Mesenchymal stem cell (in vitro differentiated cells and primary cell): Measurements from ENCODE around the gene OR6V1. TPM values are rescaled to one million over a fixed set of nuclear protein-coding genes. Genes with fewer than 3 reads are reported as not detected.
A peak's percentile ranks its signal among the peaks of the same experiment; 100 is the strongest.

ENCODE experiments used
- DNase-seq: peaks from one replicate; pipeline ENCODE4 v3.0.0-alpha.2; 2013
- H2AFZ ChIP-seq: one replicate; pipeline ENCODE4 v1.6.1; 2013; ENCODE audit warnings: low read depth, mild to moderate bottlenecking, control low read depth, inconsistent platforms, low read length, moderate library complexity
- H2AK5ac ChIP-seq: 2 replicates; pipeline ENCODE4 v1.6.1; 2013; ENCODE audit warnings: low read length, moderate library complexity, mild to moderate bottlenecking, inconsistent platforms; ENCODE audit not compliant: severe bottlenecking
- H2BK120ac ChIP-seq: one replicate; pipeline ENCODE4 v1.6.1; 2013; ENCODE audit warnings: low read depth, mild to moderate bottlenecking, inconsistent platforms, low read length, moderate library complexity
- H2BK12ac ChIP-seq, 2 experiments: one replicate each; pipeline ENCODE4 v1.6.1; 2013; ENCODE audit warnings: inconsistent platforms in 2 of 2, low read length in 2 of 2, mild to moderate bottlenecking in 2 of 2, moderate library complexity in 2 of 2, control low read depth in 1 of 2
- H2BK15ac ChIP-seq: one replicate; pipeline ENCODE4 v1.6.1; 2013; ENCODE audit warnings: mild to moderate bottlenecking, low read depth, inconsistent platforms; ENCODE audit not compliant: poor library complexity, severe bottlenecking
- H2BK5ac ChIP-seq: 2 replicates; pipeline ENCODE4 v1.6.1; 2013; ENCODE audit warnings: low read depth, mild to moderate bottlenecking, low read length, control low read depth, inconsistent platforms; ENCODE audit not compliant: poor library complexity, severe bottlenecking
- H3K14ac ChIP-seq, 2 experiments: one replicate each; pipeline ENCODE4 v1.6.1; 2013; ENCODE audit warnings: inconsistent platforms in 2 of 2, low read length in 2 of 2, control low read depth in 1 of 2, mild to moderate bottlenecking in 1 of 2, moderate library complexity in 1 of 2
- H3K18ac ChIP-seq, 2 experiments: one replicate each; pipeline ENCODE4 v1.6.1; 2013; ENCODE audit warnings: inconsistent platforms in 2 of 2, low read length in 2 of 2, control low read depth in 1 of 2, low read depth in 1 of 2, mild to moderate bottlenecking in 1 of 2
- H3K23ac ChIP-seq, 2 experiments: one replicate each; pipeline ENCODE4 v1.6.1; 2013; ENCODE audit warnings: inconsistent platforms in 2 of 2, low read length in 2 of 2, mild to moderate bottlenecking in 2 of 2, moderate library complexity in 2 of 2, control low read depth in 1 of 2
- H3K27ac ChIP-seq: 2 replicates; pipeline ENCODE4 v1.5.1; 2013; ENCODE audit warnings: mild to moderate bottlenecking, moderate library complexity, low read length, control low read depth, inconsistent platforms; ENCODE audit not compliant: poor library complexity, severe bottlenecking
- H3K27me3 ChIP-seq, 2 experiments: 2 replicates each; pipeline versions ENCODE4 v1.6.1 to v1.7.0; 2013; ENCODE audit warnings: low read length in 2 of 2, mild to moderate bottlenecking in 2 of 2, moderate library complexity in 2 of 2, control low read depth in 1 of 2, inconsistent platforms in 1 of 2; ENCODE audit not compliant: control insufficient read depth in 1 of 2, insufficient read depth in 1 of 2
- H3K36me3 ChIP-seq, 2 experiments: 2 replicates each; pipeline versions ENCODE4 v1.6.1 to v1.7.0; 2013; ENCODE audit warnings: low read length in 2 of 2, control low read depth in 1 of 2, inconsistent platforms in 1 of 2, low read depth in 1 of 2, mild to moderate bottlenecking in 1 of 2; ENCODE audit not compliant: insufficient read depth in 2 of 2, control insufficient read depth in 1 of 2
- H3K4ac ChIP-seq, 2 experiments: one replicate each; pipeline ENCODE4 v1.6.1; 2013; ENCODE audit warnings: inconsistent platforms in 2 of 2, low read length in 2 of 2, mild to moderate bottlenecking in 2 of 2, moderate library complexity in 2 of 2, control low read depth in 1 of 2, low read depth in 1 of 2
- H3K4me1 ChIP-seq: 2 replicates; pipeline ENCODE4 v1.6.1; 2013; ENCODE audit warnings: low read depth, low read length, control low read depth; ENCODE audit not compliant: control insufficient read depth, insufficient read depth
- H3K4me2 ChIP-seq: 2 replicates; pipeline ENCODE4 v1.6.1; 2013; ENCODE audit warnings: low read length, mild to moderate bottlenecking, inconsistent platforms; ENCODE audit not compliant: poor library complexity, severe bottlenecking
- H3K4me3 ChIP-seq, 2 experiments: 2 replicates each; pipeline versions ENCODE4 v1.5.1 to v1.7.0; 2013; ENCODE audit warnings: low read length in 2 of 2, mild to moderate bottlenecking in 2 of 2, control low read depth in 1 of 2, low read depth in 1 of 2; ENCODE audit not compliant: insufficient read depth in 1 of 2
- H3K79me1 ChIP-seq: replicated peaks from 2 replicates; pipeline ENCODE4 v1.6.1; 2013; ENCODE audit warnings: mild to moderate bottlenecking, control low read depth, low read length, inconsistent platforms; ENCODE audit not compliant: poor library complexity, severe bottlenecking
- H3K9ac ChIP-seq: 2 replicates; pipeline ENCODE4 v1.7.0; 2013; ENCODE audit warnings: mild to moderate bottlenecking, low read length, moderate library complexity
- H3K9me3 ChIP-seq: 2 replicates; pipeline ENCODE4 v1.7.0; 2013; ENCODE audit warnings: mild to moderate bottlenecking, low read length; ENCODE audit not compliant: control insufficient read depth
- H4K8ac ChIP-seq: one replicate; pipeline ENCODE4 v1.6.1; 2013; ENCODE audit warnings: inconsistent platforms, mild to moderate bottlenecking, low read length, moderate library complexity
- H4K91ac ChIP-seq: one replicate; pipeline ENCODE4 v1.6.1; 2013; ENCODE audit warnings: mild to moderate bottlenecking, low read length, inconsistent platforms
- WGBS: methylation state at CpG from one replicate; pipeline ENCODE4 v1.1.7; 2013; ENCODE audit warnings: mixed read lengths; 5-methylcytosine and 5-hydroxymethylcytosine counted together
- polyA plus RNA-seq, 2 experiments: library from polyadenylated mRNA; stranded (reverse); fragments of 200-250 nt; gene quantifications; one replicate each; pipeline ENCODE4 v1.2.3, GENCODE V29; 2013

Gene OR6V1, protein sequence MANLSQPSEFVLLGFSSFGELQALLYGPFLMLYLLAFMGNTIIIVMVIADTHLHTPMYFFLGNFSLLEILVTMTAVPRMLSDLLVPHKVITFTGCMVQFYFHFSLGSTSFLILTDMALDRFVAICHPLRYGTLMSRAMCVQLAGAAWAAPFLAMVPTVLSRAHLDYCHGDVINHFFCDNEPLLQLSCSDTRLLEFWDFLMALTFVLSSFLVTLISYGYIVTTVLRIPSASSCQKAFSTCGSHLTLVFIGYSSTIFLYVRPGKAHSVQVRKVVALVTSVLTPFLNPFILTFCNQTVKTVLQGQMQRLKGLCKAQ
- not detected for polyA plus RNA-seq (2013, experiment 1 of 2)
- not detected for polyA plus RNA-seq (2013, experiment 2 of 2)

- H3K9me3 ChIP-seq: no peaks in the 10 kb centered on the region
- H3K27me3 ChIP-seq: no peaks in the 10 kb centered on the region
- no peak for DNase-seq
- no peak within 1 kb of the TSS for H3K14ac ChIP-seq
- no peak within 1 kb of the TSS for H2BK12ac ChIP-seq
- WGBS: 86% methylated on average over 4 of the region's 4 CpGs
- H2BK5ac ChIP-seq: no peak within 1 kb of the TSS
- no peak within 1 kb of the TSS for H4K91ac ChIP-seq
- no peak within 1 kb of the TSS for H3K4ac ChIP-seq
- peak within 1 kb of the TSS in 1 of 2 experiments; percentile 28 for H3K4me3 ChIP-seq
- no peaks in the 10 kb centered on the region for H3K79me1 ChIP-seq
- H3K9ac ChIP-seq: no peak within 1 kb of the TSS
- H2BK120ac ChIP-seq: no peak within 1 kb of the TSS
- H3K4me2 ChIP-seq: no peak within 1 kb of the TSS
- H3K4me1 ChIP-seq: no peaks in the 10 kb centered on the region
- H3K23ac ChIP-seq: no peak within 1 kb of the TSS
- no peak within 1 kb of the TSS for H4K8ac ChIP-seq
- no peak within 1 kb of the TSS for H2AK5ac ChIP-seq
- no peak within 1 kb of the TSS for H3K18ac ChIP-seq
- H3K27ac ChIP-seq: no peak within 1 kb of the TSS
- no peak within 1 kb of the TSS for H2AFZ ChIP-seq
- H3K36me3 ChIP-seq: no peaks in the 10 kb centered on the region
- H2BK15ac ChIP-seq: no peak within 1 kb of the TSS
Observed at GRCh38 chr7:143052041-143052440, at the start of gene OR6V1. OR6V1 (plus strand) TSS chr7:143052341; CDS start chr7:143052341, 0 bp downstream.

- no peak overlapping the region for H3K18ac ChIP-seq
- peak overlapping the region; percentile 62 for H3K9ac ChIP-seq
- H2AK5ac ChIP-seq: no peak overlapping the region
- no peak overlapping the region for H4K8ac ChIP-seq
- H3K79me1 ChIP-seq: no peaks in the 10 kb centered on the region
- H3K36me3 ChIP-seq: no peaks in the 10 kb centered on the region
- H3K4me1 ChIP-seq: no peaks in the 10 kb centered on the region
- H3K14ac ChIP-seq: no peak overlapping the region
- no peak overlapping the region for H3K27ac ChIP-seq
- no peak overlapping the region for H3K23ac ChIP-seq
- H2BK120ac ChIP-seq: no peak overlapping the region
- no peak overlapping the region for H2BK12ac ChIP-seq
- H2BK5ac ChIP-seq: no peak overlapping the region
- no peak for DNase-seq
- no peak overlapping the region for H3K4ac ChIP-seq
- no peak overlapping the region for H4K91ac ChIP-seq
- H3K4me2 ChIP-seq: no peak overlapping the region
- no peak overlapping the region for H2BK15ac ChIP-seq
- 75% methylated on average over 4 of the region's 5 CpGs for WGBS
- no peaks in the 10 kb centered on the region for H3K9me3 ChIP-seq
- H2AFZ ChIP-seq: no peak overlapping the region
- H3K27me3 ChIP-seq: peaks cover 0 to 9% of the 10 kb centered on the region in 2 experiments
- H3K4me3 ChIP-seq: peak overlapping the region in 1 of 2 experiments; percentile 69
Observed at GRCh38 chr7:143002898-143003297, 49.2 kb upstream of the OR6V1 start.

GRCh38 chr7:143003393-143004051 is 48.6 kb upstream of the OR6V1 start:
- peak overlapping the region; percentile 50 for H3K4me2 ChIP-seq

GRCh38 chr7:143005632-143006260 is 46.4 kb upstream of the OR6V1 start:
- no peaks in the 10 kb centered on the region for H3K79me1 ChIP-seq
- no peaks in the 10 kb centered on the region for H3K9me3 ChIP-seq
- 58% methylated on average over 5 of the region's 6 CpGs for WGBS
- no peak overlapping the region for H3K27ac ChIP-seq
- no peaks in the 10 kb centered on the region for H3K36me3 ChIP-seq
- no peak overlapping the region for H2BK5ac ChIP-seq
- no peak overlapping the region for H2BK120ac ChIP-seq
- no peak overlapping the region for H2AFZ ChIP-seq
- DNase-seq: no peak
- H3K9ac ChIP-seq: no peak overlapping the region
- H3K4me3 ChIP-seq: no peak overlapping the region
- no peak overlapping the region for H4K91ac ChIP-seq
- no peak overlapping the region for H3K4me2 ChIP-seq
- no peak overlapping the region for H3K18ac ChIP-seq
- H2BK15ac ChIP-seq: no peak overlapping the region
- H2BK12ac ChIP-seq: no peak overlapping the region
- no peak overlapping the region for H3K4ac ChIP-seq
- no peaks in the 10 kb centered on the region for H3K4me1 ChIP-seq
- H3K27me3 ChIP-seq: peaks cover 0 to 9% of the 10 kb centered on the region in 2 experiments
- no peak overlapping the region for H4K8ac ChIP-seq
- H2AK5ac ChIP-seq: no peak overlapping the region
- H3K23ac ChIP-seq: no peak overlapping the region
- no peak overlapping the region for H3K14ac ChIP-seq

More at GRCh38 chr7:143003393-143004051, 48.6 kb upstream of the OR6V1 start:
- Histone ChIP-seq H3K23ac (no peak overlapping the region), H3K4me1 (no peaks in the 10 kb centered on the region), H2AK5ac (no peak overlapping the region), H3K9ac (peak overlapping the region; percentile 62), H3K27me3 (peaks cover 0 to 9% of the 10 kb centered on the region in 2 experiments), H2BK12ac (no peak overlapping the region), H2BK15ac (no peak overlapping the region), H3K4ac (no peak overlapping the region), H4K8ac (peak overlapping the region; percentile 28), H3K79me1 (no peaks in the 10 kb centered on the region), H3K36me3 (no peaks in the 10 kb centered on the region), H2BK120ac (no peak overlapping the region), H3K27ac (no peak overlapping the region), H4K91ac (no peak overlapping the region), H3K4me3 (peak overlapping the region in 1 of 2 experiments; percentile 69), H3K14ac (no peak overlapping the region), H3K18ac (no peak overlapping the region), H2BK5ac (no peak overlapping the region), H3K9me3 (no peaks in the 10 kb centered on the region), H2AFZ (no peak overlapping the region)
- WGBS: 24% methylated on average over 1 of the region's 6 CpGs
- peak; percentile 40 for DNase-seq
